Measurements from ENCODE around the gene KLF15. TPM values are rescaled to one million over a fixed set of nuclear protein-coding genes. Genes with fewer than 3 reads are reported as not detected.

KLF15 gene
- total and polyA plus RNA-seq, 2 of the 4 experiments (the other 2 are of a cell fraction), result 0.18 to 0.24 TPM

GRCh38 chr3:126353694-126354321 lies 3.4 kb downstream of the KLF15 start:
- Histone ChIP-seq H2AFZ (replicated peaks; ENCODE audit: low read length, poor library complexity) (no peak overlapping the region), H3K27me3 (ENCODE audit: control insufficient read depth, insufficient read depth, low read length) (peaks cover 9% of the 10 kb centered on the region), H2BK120ac (ENCODE audit: low read depth, low read length) (no peak overlapping the region), H3K9ac (ENCODE audit: low read depth, low read length) (no peak overlapping the region), H3K4me2 (ENCODE audit: low read depth, low read length) (no peak overlapping the region), H2BK5ac (ENCODE audit: low read depth, low read length, poor library complexity, severe bottlenecking) (no peak overlapping the region), H3K23ac (ENCODE audit: low read depth, low read length) (no peak overlapping the region), H3K27ac (ENCODE audit: insufficient read depth, low read length) (no peak overlapping the region), H3K4ac (ENCODE audit: low read depth, low read length) (no peak overlapping the region), H3K79me1 (ENCODE audit: low read depth in 1 of 2, low read length in 2 of 2) (no peaks in the 10 kb centered on the region), H4K91ac (ENCODE audit: insufficient read depth, low read depth, low read length) (no peak overlapping the region), H3K36me3 (ENCODE audit: control insufficient read depth, insufficient read depth, low read length) (peaks cover 1% of the 10 kb centered on the region; the same call in 1 of the 2 replicates), H3K4me3 (ENCODE audit: insufficient read depth, low read depth, low read length) (no peak overlapping the region), H3K14ac (replicated peaks; ENCODE audit: low read depth, low read length) (no peak overlapping the region), H3K4me1 (ENCODE audit: control insufficient read depth, insufficient read depth, low read length) (peaks cover 3% of the 10 kb centered on the region; the same call in 1 of the 2 replicates), H2AK9ac (replicated peaks; ENCODE audit: low read depth, low read length, poor library complexity) (no peak overlapping the region), H2BK20ac (ENCODE audit: low read depth, low read length) (no peak overlapping the region), H3K9me3 (ENCODE audit: control insufficient read depth, insufficient read depth, low read length) (no peaks in the 10 kb centered on the region), H2BK15ac (ENCODE audit: low read depth, low read length) (no peak overlapping the region), H4K20me1 (ENCODE audit: insufficient read depth, low read length) (no peaks in the 10 kb centered on the region; the same call in 1 of the 2 replicates), H4K8ac (ENCODE audit: low read depth in 2 of 2, low read length in 2 of 2) (no peak overlapping the region), H3K56ac (ENCODE audit: extremely low read depth, insufficient read depth, low read length) (no peak overlapping the region), H3K18ac (ENCODE audit: low read depth, low read length) (no peak overlapping the region), H2AK5ac (ENCODE audit: low read depth, low read length) (no peak overlapping the region), H3K9me1 (ENCODE audit: insufficient read depth, low read length) (no peaks in the 10 kb centered on the region), H4K5ac (ENCODE audit: low read depth, low read length) (no peak overlapping the region)
- WGBS, 2 experiments (ENCODE audit: extremely low coverage in 2 of 2, insufficient read length in 1 of 2), result no CpG with 5 or more reads among the region's 8 CpGs
- in situ Hi-C loops (cut with MboI; ENCODE audit: low sequenced_read_pairs) (no loop called here), intact Hi-C loops (cut with micrococcal nuclease) (no loop called here), dilution Hi-C loops (cut with HindIII; ENCODE audit: low sequenced_read_pairs, unreplicated experiment) (no loop called here)
- TF ChIP-seq RFX5 (IDR thresholded peaks at IDR 0.05; ENCODE audit: low read depth, low read length) (no peak), MAFK (IDR thresholded peaks at IDR 0.05; ENCODE audit: low read depth, low read length) (no peak), MXI1 (IDR thresholded peaks at IDR 0.05; ENCODE audit: borderline replicate concordance, low read depth, low read length) (no peak), NFE2L2 (IDR thresholded peaks at IDR 0.05; ENCODE audit: low read depth, low read length) (no peak), MAZ (IDR thresholded peaks at IDR 0.05; ENCODE audit: borderline replicate concordance, low read depth, low read length) (no peak), POLR2A (IDR thresholded peaks at IDR 0.05; ENCODE audit: low read depth, low read length) (no peak), RCOR1 (IDR thresholded peaks at IDR 0.05; ENCODE audit: insufficient replicate concordance, low read length) (no peak), CHD1 (IDR thresholded peaks at IDR 0.05; ENCODE audit: low read depth, low read length) (no peak), FOS (IDR thresholded peaks at IDR 0.05; ENCODE audit: low read depth, low read length) (no peak), SMC3 (IDR thresholded peaks at IDR 0.05; ENCODE audit: low read depth, low read length) (no peak), CEBPB (IDR thresholded peaks at IDR 0.05; ENCODE audit: low read depth, low read length) (no peak), BHLHE40 (IDR thresholded peaks at IDR 0.05; ENCODE audit: low read depth, low read length) (no peak), RAD21 (IDR thresholded peaks at IDR 0.05; ENCODE audit: low read length) (no peak), USF2 (IDR thresholded peaks at IDR 0.05; ENCODE audit: low read depth, low read length) (no peak), CTCF (conservative IDR thresholded peaks at IDR 0.05; ENCODE audit: low read depth, low read length) (no peak)
- TF ChIP-seq, protein P1, sequence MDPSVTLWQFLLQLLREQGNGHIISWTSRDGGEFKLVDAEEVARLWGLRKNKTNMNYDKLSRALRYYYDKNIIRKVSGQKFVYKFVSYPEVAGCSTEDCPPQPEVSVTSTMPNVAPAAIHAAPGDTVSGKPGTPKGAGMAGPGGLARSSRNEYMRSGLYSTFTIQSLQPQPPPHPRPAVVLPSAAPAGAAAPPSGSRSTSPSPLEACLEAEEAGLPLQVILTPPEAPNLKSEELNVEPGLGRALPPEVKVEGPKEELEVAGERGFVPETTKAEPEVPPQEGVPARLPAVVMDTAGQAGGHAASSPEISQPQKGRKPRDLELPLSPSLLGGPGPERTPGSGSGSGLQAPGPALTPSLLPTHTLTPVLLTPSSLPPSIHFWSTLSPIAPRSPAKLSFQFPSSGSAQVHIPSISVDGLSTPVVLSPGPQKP (IDR thresholded peaks at IDR 0.05; ENCODE audit: borderline replicate concordance, low read depth, low read length), result no peak
- BruUV-seq (replicated peaks), result no TSS peak
- CTCF ChIA-PET, result interaction anchor here (0.7 kb wide), 1 partner anchor 13 kb away, joined by 3 read pairs; no protein-coding TSS in a partner anchor
- POLR2A ChIA-PET (ENCODE audit: unreplicated experiment), result no interaction called here
- DNase-seq (no peak), ATAC-seq (ENCODE audit: low read depth) (no peak)
